K562 (cell line): Measurements from ENCODE around the gene DNASE2B. TPM values are rescaled to one million over a fixed set of nuclear protein-coding genes. Genes with fewer than 3 reads are reported as not detected.

ENCODE experiments used
- ARNT ChIP-seq, 2 experiments: fragments of 450-650 bp; IDR thresholded peaks; 2 replicates each; pipeline ENCODE4 v1.6.1; 2016; ENCODE audit warnings: mild to moderate bottlenecking in 1 of 2
- ATF1 ChIP-seq, 2 experiments: fragments of 450-650 bp in 1 of 2; IDR thresholded peaks; 2 replicates each; pipeline ENCODE4 v1.6.1; 2016; ENCODE audit warnings: missing compliant biosample characterization in 1 of 2, missing genetic modification characterization in 1 of 2
- CBFA2T3 ChIP-seq: fragments of 450-650 bp; IDR thresholded peaks from 2 replicates; pipeline ENCODE4 v1.6.1; 2017
- ESRRA ChIP-seq: fragments of 450-650 bp; IDR thresholded peaks from 2 replicates; pipeline ENCODE4 v1.6.1; 2014; ENCODE audit warnings: low read depth, mild to moderate bottlenecking, moderate library complexity, borderline replicate concordance
- FOXA1 ChIP-seq: fragments of 450-650 bp; IDR thresholded peaks from 2 replicates; pipeline ENCODE4 v1.6.1; 2016; ENCODE audit warnings: mild to moderate bottlenecking, borderline replicate concordance
- FOXK1 ChIP-seq: sonication (generic); formaldehyde crosslinking; IDR thresholded peaks from 2 replicates; pipeline ENCODE4 v1.8.0; 2022; ENCODE audit warnings: missing genetic modification reagents, mild to moderate bottlenecking, borderline replicate concordance
- GTF2A2 ChIP-seq: IDR thresholded peaks from 2 replicates; pipeline ENCODE4 v1.6.1; 2016; ENCODE audit warnings: mild to moderate bottlenecking, missing genetic modification characterization, missing compliant biosample characterization
- HDGF ChIP-seq: fragments of 450-650 bp; IDR thresholded peaks from 2 replicates; pipeline ENCODE4 v1.6.1; 2016
- JUND ChIP-seq, 2 experiments: IDR thresholded peaks; 2 replicates in 1 of 2; 3 replicates in 1 of 2; pipeline ENCODE4 v1.6.1; 2011; ENCODE audit warnings: borderline replicate concordance in 2 of 2, low read depth in 2 of 2, low read length in 2 of 2, improper control_type of control experiment in 1 of 2, missing biosample characterization in 1 of 2, missing genetic modification characterization in 1 of 2, missing genetic modification reagents in 1 of 2
- KAT7 ChIP-seq: sonication (generic); formaldehyde crosslinking; IDR thresholded peaks from 2 replicates; pipeline ENCODE4 v1.8.0; 2022; ENCODE audit warnings: missing genetic modification reagents, mild to moderate bottlenecking, borderline replicate concordance
- MAFG ChIP-seq: fragments of 450-650 bp; conservative IDR thresholded peaks from 2 replicates; pipeline ENCODE4 v1.6.1; 2016; ENCODE audit warnings: missing genetic modification characterization, missing compliant biosample characterization
- MEF2A ChIP-seq: IDR thresholded peaks from 2 replicates; pipeline ENCODE4 v1.6.1; 2011; ENCODE audit warnings: low read depth, mild to moderate bottlenecking, low read length, moderate library complexity; ENCODE audit not compliant: control insufficient read depth
- MTF1 ChIP-seq: fragments of 250-450 bp; sonication (Bioruptor Pico); IDR thresholded peaks from 2 replicates; pipeline ENCODE4 v1.9.0; 2021; ENCODE audit warnings: moderate library complexity, mild to moderate bottlenecking, inconsistent platforms, borderline replicate concordance
- NCOA1 ChIP-seq: fragments of 450-650 bp; IDR thresholded peaks from 2 replicates; pipeline ENCODE4 v1.6.1; 2016; ENCODE audit warnings: low read depth
- NR1H2 ChIP-seq: sonication (generic); formaldehyde crosslinking; IDR thresholded peaks from 2 replicates; pipeline ENCODE4 v1.4.0; 2020; ENCODE audit warnings: mild to moderate bottlenecking, missing genetic modification reagents
- PHB ChIP-seq: fragments of 250-450 bp; sonication (Bioruptor Pico); IDR thresholded peaks from 2 replicates; pipeline ENCODE4 v1.5.0; 2021
- PHF21A ChIP-seq: fragments of 450-650 bp; IDR thresholded peaks from 2 replicates; pipeline ENCODE4 v1.6.1; 2017; ENCODE audit warnings: low read depth, borderline replicate concordance
- POLR3A ChIP-seq: IDR thresholded peaks from 2 replicates; pipeline ENCODE4 v1.6.1; 2011; ENCODE audit warnings: borderline replicate concordance, mild to moderate bottlenecking, moderate library complexity; ENCODE audit not compliant: insufficient read length, insufficient read depth; ENCODE audit errors: extremely low read depth
- RBM22 ChIP-seq: fragments of 200-400 bp; formaldehyde crosslinking; IDR thresholded peaks from 2 replicates; pipeline ENCODE4 v1.6.1; 2018; ENCODE audit warnings: low read length, low read depth; ENCODE audit not compliant: poor library complexity, severe bottlenecking
- SIRT6 ChIP-seq: IDR thresholded peaks from one replicate; pipeline ENCODE4 v1.6.1; 2012; ENCODE audit warnings: low read depth, mild to moderate bottlenecking, control low read depth, inconsistent platforms, low read length, moderate library complexity
- ZNF232 ChIP-seq: sonication (generic); formaldehyde crosslinking; IDR thresholded peaks from 2 replicates; pipeline ENCODE4 v1.8.0; 2022; ENCODE audit warnings: mild to moderate bottlenecking, missing genetic modification reagents
- ZNF324 ChIP-seq: fragments of 250-450 bp; sonication (Bioruptor Pico); IDR thresholded peaks from 2 replicates; pipeline ENCODE4 v1.4.0; 2020; ENCODE audit warnings: mild to moderate bottlenecking
- ZNF589 ChIP-seq: fragments of 200-800 bp; sonication (Bioruptor generic); IDR thresholded peaks from 2 replicates; pipeline ENCODE4 v1.6.1; 2016; ENCODE audit warnings: low read depth, missing genetic modification characterization, missing compliant biosample characterization
- ZNF830 ChIP-seq: fragments of 250-450 bp; sonication (Bioruptor Pico); IDR thresholded peaks from 2 replicates; pipeline ENCODE4 v1.5.0; 2021; ENCODE audit warnings: mild to moderate bottlenecking
- polyA plus RNA-seq, 8 experiments: library from polyadenylated mRNA; depleted of rRNA in 4 of 8; stranded (reverse) in 5 of 8; unstranded in 3 of 8; fragments of >200 nt; fragmentation: Nextera tagmentation in 2 of 8; fragmentation: Illumina TruSeq in 1 of 8; extraction: Ambion mirVana in 2 of 8; extraction: Trizol in 1 of 8; gene quantifications; 2 replicates each; pipeline versions ENCODE4 v1.2.1 to v1.2.3, GENCODE V29; 2011 to 2014; ENCODE audit warnings: inconsistent platforms in 1 of 8, missing spikeins in 1 of 8
- total RNA-seq, 7 experiments: library from RNA; depleted of rRNA in 6 of 7; stranded (reverse); fragments of >200 nt in 6 of 7; fragmentation: Illumina TruSeq in 2 of 7; extraction: Trizol in 2 of 7; gene quantifications; 2 replicates each; pipeline versions ENCODE4 v1.2.1 to v1.2.3, GENCODE V29; 2011 to 2021; ENCODE audit warnings: low replicate concordance in 1 of 7
- TF ChIP-seq, protein P1 (sequence below): fragments of 450-650 bp; formaldehyde crosslinking; IDR thresholded peaks from 2 replicates; pipeline ENCODE4 v1.4.0; 2022; ENCODE audit warnings: missing genetic modification characterization
- TF ChIP-seq, protein P2 (sequence below): sonication (generic); formaldehyde crosslinking; IDR thresholded peaks from 2 replicates; pipeline ENCODE4 v1.8.1; 2022; ENCODE audit warnings: missing genetic modification reagents
- TF ChIP-seq, protein P3 (sequence below): IDR thresholded peaks from 2 replicates; pipeline ENCODE4 v1.6.1; 2011; ENCODE audit not compliant: insufficient read length; ENCODE audit errors: extremely low read depth

The DNASE2B gene
- total and polyA plus RNA-seq, 9 of the 15 experiments (the other 6 are each of a cell fraction or from before 2014, with no cell fraction given) = not detected

DNA sequence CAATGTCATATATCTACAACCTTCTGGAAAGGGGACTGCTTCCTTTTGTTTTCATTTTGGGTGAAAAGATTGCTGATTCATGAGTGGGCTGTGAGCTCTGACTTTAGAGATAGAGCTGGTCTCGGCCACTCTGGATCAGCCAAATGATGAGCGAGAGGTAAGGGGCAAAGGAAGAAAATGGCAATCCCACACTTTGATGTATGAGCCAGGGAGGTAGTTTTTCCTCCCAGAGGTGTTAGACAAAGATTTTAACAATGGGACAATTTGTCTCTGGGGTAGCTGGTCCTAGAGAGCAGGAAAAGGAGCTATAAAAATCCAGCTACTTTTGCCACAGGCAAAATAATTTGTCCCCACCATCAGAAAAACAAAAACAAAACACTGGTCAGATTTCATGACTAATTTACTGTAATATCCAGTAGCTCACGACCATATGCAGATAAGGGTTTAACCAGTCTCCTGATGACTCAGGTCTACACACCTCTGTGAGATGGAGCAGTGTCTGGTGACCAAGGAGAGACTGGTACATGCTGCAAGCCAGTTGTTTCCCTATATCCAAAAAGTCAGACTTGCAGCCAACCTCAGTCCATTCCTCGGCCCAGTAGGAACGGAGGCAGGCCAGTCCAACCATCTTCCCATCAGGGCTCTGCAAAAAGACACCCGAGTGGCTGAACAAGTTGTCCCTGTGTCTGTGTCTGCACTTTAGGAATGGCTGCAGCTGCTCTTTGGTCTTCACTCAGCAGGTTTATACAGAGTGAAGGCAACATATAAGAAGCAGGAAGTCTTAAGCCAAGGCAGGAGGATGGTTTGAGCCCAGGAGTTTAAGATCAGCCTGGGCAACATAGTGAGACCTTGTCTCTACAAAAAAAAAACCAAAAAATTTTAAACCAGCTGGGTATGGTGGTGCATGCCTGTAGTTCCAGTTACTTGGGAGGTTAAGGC lies 29.2 kb downstream of the DNASE2B start (continued):
- no peak for TF ChIP-seq ZNF232 (CRISPR knock-in tag)
- TF ChIP-seq ESRRA = no peak
- TF ChIP-seq, protein P1, sequence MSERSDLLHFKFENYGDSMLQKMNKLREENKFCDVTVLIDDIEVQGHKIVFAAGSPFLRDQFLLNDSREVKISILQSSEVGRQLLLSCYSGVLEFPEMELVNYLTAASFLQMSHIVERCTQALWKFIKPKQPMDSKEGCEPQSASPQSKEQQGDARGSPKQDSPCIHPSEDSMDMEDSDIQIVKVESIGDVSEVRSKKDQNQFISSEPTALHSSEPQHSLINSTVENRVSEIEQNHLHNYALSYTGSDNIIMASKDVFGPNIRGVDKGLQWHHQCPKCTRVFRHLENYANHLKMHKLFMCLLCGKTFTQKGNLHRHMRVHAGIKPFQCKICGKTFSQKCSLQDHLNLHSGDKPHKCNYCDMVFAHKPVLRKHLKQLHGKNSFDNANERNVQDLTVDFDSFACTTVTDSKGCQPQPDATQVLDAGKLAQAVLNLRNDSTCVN (CRISPR knock-in tag) = no peak
- no peak for TF ChIP-seq MEF2A
- TF ChIP-seq NCOA1 = no peak
- TF ChIP-seq, protein P2, sequence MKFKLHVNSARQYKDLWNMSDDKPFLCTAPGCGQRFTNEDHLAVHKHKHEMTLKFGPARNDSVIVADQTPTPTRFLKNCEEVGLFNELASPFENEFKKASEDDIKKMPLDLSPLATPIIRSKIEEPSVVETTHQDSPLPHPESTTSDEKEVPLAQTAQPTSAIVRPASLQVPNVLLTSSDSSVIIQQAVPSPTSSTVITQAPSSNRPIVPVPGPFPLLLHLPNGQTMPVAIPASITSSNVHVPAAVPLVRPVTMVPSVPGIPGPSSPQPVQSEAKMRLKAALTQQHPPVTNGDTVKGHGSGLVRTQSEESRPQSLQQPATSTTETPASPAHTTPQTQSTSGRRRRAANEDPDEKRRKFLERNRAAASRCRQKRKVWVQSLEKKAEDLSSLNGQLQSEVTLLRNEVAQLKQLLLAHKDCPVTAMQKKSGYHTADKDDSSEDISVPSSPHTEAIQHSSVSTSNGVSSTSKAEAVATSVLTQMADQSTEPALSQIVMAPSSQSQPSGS (CRISPR knock-in tag) = no peak
- TF ChIP-seq ZNF589 = no peak
- TF ChIP-seq ZNF324 = no peak
- no peak for TF ChIP-seq ATF1 (CRISPR knock-in tag; IDR thresholded peaks at IDR 0.05)
- no peak for TF ChIP-seq ATF1 (tag; IDR thresholded peaks at IDR 0.05)
- TF ChIP-seq PHF21A = no peak
- TF ChIP-seq POLR3A = no peak
- TF ChIP-seq SIRT6 = no peak
- TF ChIP-seq GTF2A2 (tag) = no peak
- TF ChIP-seq MAFG (tag) = peak; percentile 35; the same call in 1 of the 2 replicates
- no peak for TF ChIP-seq HDGF
- TF ChIP-seq KAT7 = no peak
- TF ChIP-seq FOXK1 (CRISPR knock-in tag) = no peak
- TF ChIP-seq JUND (IDR thresholded peaks at IDR 0.05; ENCODE audit: borderline replicate concordance, low read depth, low read length) = 0 out of 2 replicates have a peak, but pooled peaks have one; percentile 12
- TF ChIP-seq JUND (tag; IDR thresholded peaks at IDR 0.05; ENCODE audit: borderline replicate concordance, low read depth, low read length) = no peak
- TF ChIP-seq MTF1 (CRISPR knock-in tag) = no peak
- no peak for TF ChIP-seq FOXA1
- no peak for TF ChIP-seq RBM22
- TF ChIP-seq NR1H2 (CRISPR knock-in tag) = no peak
- no peak for TF ChIP-seq ARNT (IDR thresholded peaks at IDR 0.05)
- peak; percentile 38 for TF ChIP-seq CBFA2T3
- no peak for TF ChIP-seq ZNF830 (CRISPR knock-in tag)
- TF ChIP-seq, protein P3, sequence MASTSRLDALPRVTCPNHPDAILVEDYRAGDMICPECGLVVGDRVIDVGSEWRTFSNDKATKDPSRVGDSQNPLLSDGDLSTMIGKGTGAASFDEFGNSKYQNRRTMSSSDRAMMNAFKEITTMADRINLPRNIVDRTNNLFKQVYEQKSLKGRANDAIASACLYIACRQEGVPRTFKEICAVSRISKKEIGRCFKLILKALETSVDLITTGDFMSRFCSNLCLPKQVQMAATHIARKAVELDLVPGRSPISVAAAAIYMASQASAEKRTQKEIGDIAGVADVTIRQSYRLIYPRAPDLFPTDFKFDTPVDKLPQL = no peak
- TF ChIP-seq PHB (CRISPR knock-in tag) = no peak
